HFFc6 (cell line): Measurements from ENCODE around the gene TFAP2E. TPM values are rescaled to one million over a fixed set of nuclear protein-coding genes. Genes with fewer than 3 reads are reported as not detected.

ENCODE experiments used
- DNase-seq: peaks from one replicate; pipeline ENCODE4 v3.0.0-alpha.2; 2018
- H3K27ac Mint-ChIP-seq: 2 replicates; pipeline ENCODE4 v1.8.0; 2020; ENCODE audit warnings: mild to moderate bottlenecking, mixed read lengths
- H3K27me3 Mint-ChIP-seq: 2 replicates; pipeline ENCODE4 v1.8.0; 2021; ENCODE audit warnings: mild to moderate bottlenecking, moderate library complexity, mixed read lengths; ENCODE audit not compliant: insufficient read depth
- H3K36me3 Mint-ChIP-seq: 2 replicates; pipeline ENCODE4 v1.8.0; 2021; ENCODE audit warnings: low read depth, mixed read lengths
- H3K4me1 Mint-ChIP-seq: 2 replicates; pipeline ENCODE4 v1.8.0; 2020; ENCODE audit warnings: low read depth, mixed read lengths
- H3K4me3 Mint-ChIP-seq: 2 replicates; pipeline ENCODE4 v1.8.0; 2020; ENCODE audit warnings: mild to moderate bottlenecking, moderate library complexity, mixed read lengths
- H3K9me3 Mint-ChIP-seq: 2 replicates; pipeline ENCODE4 v1.8.0; 2020; ENCODE audit warnings: mild to moderate bottlenecking, mixed read lengths
- total RNA-seq, 6 experiments: library from RNA; stranded (reverse); fragmentation: NEBNext Ultra II Directional; extraction: Animal tissue kit (Norgen Biotek cat#: 25700); gene quantifications; 2 replicates in 1 of 6; 3 replicates in 5 of 6; pipeline ENCODE4 v1.2.3, GENCODE V29; 2021
- TF ChIP-seq, protein P1 (sequence below): fragments of 200-600 bp; sonication (generic); IDR thresholded peaks from 2 replicates; pipeline ENCODE4 v1.5.0; 2021; ENCODE audit warnings: antibody characterized with exemption, mild to moderate bottlenecking

TFAP2E gene
- total RNA-seq, 6 experiments from 2014 or later, result 0.11 to 0.21 (median 0.13) TPM

DNA sequence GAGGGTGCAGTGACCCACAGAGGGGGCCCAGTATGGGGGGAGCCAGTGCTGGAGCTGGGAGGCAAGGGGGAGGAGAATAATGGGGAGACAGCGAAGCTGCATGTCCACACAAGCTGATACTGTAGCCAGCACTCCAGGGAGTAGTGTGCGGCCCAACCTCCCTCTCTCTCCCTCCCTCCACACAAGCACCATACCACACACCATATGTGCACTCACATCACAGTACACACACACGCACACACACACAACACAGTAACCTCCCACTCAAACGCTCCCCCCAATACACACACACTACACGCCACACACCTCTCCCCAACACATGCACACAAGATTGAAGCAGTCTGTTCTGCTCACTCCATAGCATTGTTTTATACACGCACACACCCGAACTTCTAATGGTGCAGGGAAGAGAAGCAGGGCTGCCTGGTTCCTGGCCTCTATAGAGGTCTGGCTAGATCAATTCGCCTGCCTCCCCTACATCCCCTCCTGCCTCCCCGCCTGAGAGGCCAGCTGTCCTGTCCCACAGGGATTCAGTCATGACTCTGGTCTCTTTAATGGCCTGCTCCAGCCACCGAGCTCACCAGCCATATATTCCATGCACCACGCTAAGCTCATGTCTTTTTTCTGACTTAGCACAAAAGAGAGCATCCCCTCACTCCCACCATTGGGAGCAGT lies 11.7 kb upstream of the TFAP2E start:
- Mint-ChIP-seq H3K36me3 (peaks cover 6% of the 10 kb centered on the region), H3K27ac (peak overlapping the region; percentile 18), H3K4me1 (peaks cover 44% of the 10 kb centered on the region), H3K4me3 (peak overlapping the region; percentile 3; the same call in 1 of the 2 replicates), H3K27me3 (peaks cover 5% of the 10 kb centered on the region), H3K9me3 (no peaks in the 10 kb centered on the region)
- DNase-seq, result no peak
- TF ChIP-seq, protein P1, sequence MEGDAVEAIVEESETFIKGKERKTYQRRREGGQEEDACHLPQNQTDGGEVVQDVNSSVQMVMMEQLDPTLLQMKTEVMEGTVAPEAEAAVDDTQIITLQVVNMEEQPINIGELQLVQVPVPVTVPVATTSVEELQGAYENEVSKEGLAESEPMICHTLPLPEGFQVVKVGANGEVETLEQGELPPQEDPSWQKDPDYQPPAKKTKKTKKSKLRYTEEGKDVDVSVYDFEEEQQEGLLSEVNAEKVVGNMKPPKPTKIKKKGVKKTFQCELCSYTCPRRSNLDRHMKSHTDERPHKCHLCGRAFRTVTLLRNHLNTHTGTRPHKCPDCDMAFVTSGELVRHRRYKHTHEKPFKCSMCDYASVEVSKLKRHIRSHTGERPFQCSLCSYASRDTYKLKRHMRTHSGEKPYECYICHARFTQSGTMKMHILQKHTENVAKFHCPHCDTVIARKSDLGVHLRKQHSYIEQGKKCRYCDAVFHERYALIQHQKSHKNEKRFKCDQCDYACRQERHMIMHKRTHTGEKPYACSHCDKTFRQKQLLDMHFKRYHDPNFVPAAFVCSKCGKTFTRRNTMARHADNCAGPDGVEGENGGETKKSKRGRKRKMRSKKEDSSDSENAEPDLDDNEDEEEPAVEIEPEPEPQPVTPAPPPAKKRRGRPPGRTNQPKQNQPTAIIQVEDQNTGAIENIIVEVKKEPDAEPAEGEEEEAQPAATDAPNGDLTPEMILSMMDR, result no peak

DNA sequence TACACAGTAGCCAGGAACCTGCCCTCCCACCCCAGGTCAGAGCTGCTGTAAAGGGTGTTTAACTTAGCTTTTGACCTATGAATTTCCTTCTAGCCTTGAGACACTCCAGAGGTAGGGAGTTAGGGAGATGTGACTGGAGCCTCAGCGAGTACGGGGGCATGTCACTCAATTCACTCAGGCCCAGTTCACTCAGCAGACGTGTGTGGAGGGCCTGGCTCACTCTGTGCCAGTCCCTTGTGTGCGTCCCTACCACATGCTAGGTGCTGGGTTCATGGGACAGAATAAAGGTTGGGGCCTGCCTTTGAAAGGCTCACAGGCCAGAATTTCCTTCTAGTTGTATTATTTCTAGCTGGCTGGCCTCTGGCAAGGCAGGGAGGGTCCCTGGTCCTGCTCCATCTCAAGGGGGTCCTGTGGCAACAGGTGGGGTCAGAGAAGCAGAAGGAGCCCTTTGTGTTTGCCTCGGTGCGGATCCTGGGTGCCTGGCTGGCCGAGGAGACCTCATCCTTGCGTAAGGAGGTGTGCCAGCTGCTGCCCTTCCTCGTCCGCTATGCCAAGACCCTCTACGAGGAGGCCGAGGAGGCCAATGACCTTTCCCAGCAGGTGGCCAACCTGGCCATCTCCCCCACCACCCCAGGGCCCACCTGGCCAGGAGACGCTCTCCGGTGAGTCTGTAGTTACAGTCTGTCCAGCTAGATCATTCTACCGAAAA lies 11.0 kb upstream of the TFAP2E start:
- DNase-seq, result no peak
- Mint-ChIP-seq H3K27ac (no peak overlapping the region; the same call in 1 of the 2 replicates), H3K27me3 (peaks cover 5% of the 10 kb centered on the region), H3K9me3 (no peaks in the 10 kb centered on the region), H3K4me1 (peaks cover 41% of the 10 kb centered on the region), H3K4me3 (no peak overlapping the region), H3K36me3 (peaks cover 6% of the 10 kb centered on the region)
- TF ChIP-seq, protein P1, result no peak

DNA sequence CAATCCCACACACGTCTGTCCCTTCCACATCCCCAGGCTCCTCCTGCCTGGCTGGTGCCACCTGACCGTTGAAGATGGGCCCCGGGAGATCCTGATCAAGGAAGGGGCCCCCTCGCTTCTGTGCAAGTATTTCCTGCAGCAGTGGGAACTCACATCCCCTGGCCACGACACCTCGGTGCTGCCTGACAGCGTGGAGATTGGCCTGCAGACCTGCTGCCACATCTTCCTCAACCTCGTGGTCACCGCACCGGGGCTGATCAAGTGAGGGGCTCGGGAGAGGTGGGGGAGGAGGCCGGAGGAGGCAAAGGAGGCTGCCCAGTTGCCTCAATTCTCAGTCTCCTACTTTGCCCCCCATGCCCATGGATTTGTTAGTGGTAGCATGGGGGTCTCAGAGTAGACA lies 9.9 kb upstream of the TFAP2E start:
- no peak for DNase-seq
- H3K27me3 Mint-ChIP-seq, result peaks cover 5% of the 10 kb centered on the region
- H3K36me3 Mint-ChIP-seq, result peaks cover 3% of the 10 kb centered on the region
- H3K27ac Mint-ChIP-seq, result no peak overlapping the region
- peaks cover 46% of the 10 kb centered on the region for H3K4me1 Mint-ChIP-seq
- H3K9me3 Mint-ChIP-seq, result no peaks in the 10 kb centered on the region
- TF ChIP-seq, protein P1, result no peak
- H3K4me3 Mint-ChIP-seq, result no peak overlapping the region

DNA sequence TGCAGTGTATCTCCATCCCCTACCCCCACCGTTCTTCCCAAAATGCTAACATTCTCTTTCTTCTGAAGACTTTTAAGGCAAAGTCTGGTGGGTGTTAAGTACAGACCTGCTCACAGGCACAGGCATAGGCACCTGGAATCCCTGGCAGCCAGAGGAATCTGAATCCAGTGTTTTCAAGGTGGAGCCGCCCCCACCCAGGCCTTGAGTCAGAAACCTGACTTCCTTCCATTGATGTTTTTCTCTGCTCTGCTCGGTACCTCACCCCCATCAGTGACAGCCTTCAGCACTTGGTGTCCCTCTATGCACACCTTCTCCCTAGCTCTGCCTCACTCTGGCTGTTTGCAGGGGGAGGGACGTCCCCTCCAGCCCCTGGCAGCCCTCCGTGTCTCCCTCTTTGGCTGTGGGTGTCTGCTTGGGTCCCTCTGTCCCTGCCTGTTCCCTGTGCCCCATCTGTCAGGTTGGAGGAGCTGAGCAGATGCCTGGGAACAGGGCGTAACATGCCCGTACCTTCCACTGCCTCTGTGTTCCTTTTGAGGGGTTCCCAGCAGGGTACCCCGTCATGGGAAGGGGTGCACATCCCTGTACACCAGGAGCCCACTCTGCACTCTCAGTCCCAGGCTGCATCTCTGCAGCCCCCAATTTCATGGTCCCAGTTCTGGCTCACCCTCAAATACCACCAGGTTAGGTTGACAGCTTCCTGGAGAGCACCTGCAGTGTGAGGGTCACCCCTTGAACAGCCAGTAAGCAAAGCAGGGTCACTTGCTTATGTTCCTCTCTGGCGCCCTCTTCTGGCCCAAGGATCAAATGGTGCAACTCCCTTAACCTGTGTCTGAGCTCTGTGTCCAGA lies 8.9 kb upstream of the TFAP2E start:
- H3K27ac Mint-ChIP-seq, result no peak overlapping the region

More for the DNA sequence above, 8.9 kb upstream of the TFAP2E start:
- no peaks in the 10 kb centered on the region for H3K36me3 Mint-ChIP-seq
- TF ChIP-seq, protein P1, result peak; percentile 90
- H3K4me1 Mint-ChIP-seq, result peaks cover 49% of the 10 kb centered on the region
- H3K4me3 Mint-ChIP-seq, result no peak overlapping the region
- no peaks in the 10 kb centered on the region for H3K9me3 Mint-ChIP-seq
- peaks cover 5% of the 10 kb centered on the region for H3K27me3 Mint-ChIP-seq
- peak; percentile 67 for DNase-seq
